HG02970 (cell line): ENCODE measurements around the gene CSNK2B.

Source experiments
- ATAC-seq: cut with Tn5 transposase; IDR thresholded peaks from one replicate; pipeline ENCODE4 v1.9.1; 2021; ENCODE audit warnings: mild to moderate bottlenecking, moderate library complexity, moderate number of reproducible peaks; ENCODE audit not compliant: unreplicated experiment, low FRiP score

Gene CSNK2B

GRCh38 chr6:31660381-31661261 lies 5.3 kb upstream of the CSNK2B start, which contains the start of gene C6orf47:
TSS of gene C6orf47 (minus strand) at chr6:31660778. CDS start at chr6:31659947, 831 bp downstream.
- ATAC-seq, result no peak

- ATAC-seq, result no peak
These were observed 4.4 kb upstream of the CSNK2B start for GRCh38 chr6:31661262-31662123.

DNA sequence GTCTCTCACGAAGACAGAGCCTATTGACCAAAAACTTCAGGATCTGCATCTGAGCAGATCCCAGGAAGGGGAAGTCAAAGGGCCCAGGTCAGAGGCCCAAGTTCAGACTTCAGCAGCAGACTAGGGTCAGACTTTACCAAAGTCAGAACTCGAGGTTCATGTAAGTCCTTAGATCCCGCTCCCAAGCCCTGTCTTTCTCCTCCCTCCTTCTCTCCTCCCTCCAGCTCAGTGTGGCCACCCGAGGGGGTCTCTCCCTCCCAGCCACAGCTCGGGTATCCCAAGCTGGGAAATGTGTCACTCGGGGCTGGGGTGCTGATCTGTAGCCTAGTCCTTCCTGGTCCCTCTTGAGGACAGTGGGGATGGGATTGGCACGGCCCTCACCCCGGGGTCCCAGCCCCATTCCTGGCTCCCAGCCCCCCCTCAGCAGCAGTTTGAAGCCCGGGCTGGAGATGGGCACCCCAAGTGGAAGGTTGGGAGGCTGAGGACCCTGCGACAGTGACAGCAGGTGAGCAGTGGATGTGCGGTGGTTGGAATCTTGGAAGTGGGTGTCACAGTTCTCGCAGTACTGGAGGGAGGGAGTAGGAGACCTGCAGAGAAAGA lies 3.7 kb upstream of the CSNK2B start:
- no peak for ATAC-seq

GRCh38 chr6:31663126-31663960 lies 2.5 kb upstream of the CSNK2B start:
- no peak for ATAC-seq

GRCh38 chr6:31663961-31664789 lies 1.7 kb upstream of the CSNK2B start:
- ATAC-seq, result no peak

DNA sequence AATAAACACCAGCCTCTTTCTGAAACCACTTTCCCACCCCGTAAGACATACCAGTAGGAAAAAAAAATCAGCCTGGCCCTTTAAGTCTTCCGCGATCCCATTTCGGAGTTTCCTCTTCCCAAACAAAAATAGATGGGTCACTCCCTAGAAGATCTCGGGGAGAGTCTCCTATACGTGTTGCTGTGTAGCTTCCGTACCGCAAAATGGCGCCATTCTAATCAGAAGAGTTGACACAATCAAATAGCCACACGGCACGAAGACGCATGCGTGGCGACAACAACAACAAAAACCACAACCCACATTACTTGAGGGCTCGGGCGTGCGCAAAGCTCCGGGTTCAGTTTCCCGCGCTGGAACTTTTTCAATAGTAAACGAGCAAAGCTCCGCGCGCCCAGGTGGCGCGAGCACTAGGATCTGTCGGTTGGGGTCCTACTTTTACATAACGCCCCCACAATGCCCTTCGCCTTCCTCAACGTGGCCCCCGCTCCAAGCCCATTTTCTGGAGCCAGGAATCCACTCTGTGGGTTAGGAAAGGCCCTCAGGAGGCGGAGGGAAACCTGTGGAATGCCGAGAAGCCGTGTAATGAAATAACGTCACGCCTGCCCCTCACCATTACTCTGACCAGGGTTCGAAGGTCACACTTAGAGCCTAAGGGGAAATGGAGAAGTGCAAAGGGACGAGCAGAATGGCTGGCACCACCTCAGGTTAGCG lies 935 bp upstream of the CSNK2B start, which contains the start of gene GPANK1:
Gene GPANK1 (minus strand): TSS at position 208 of the 711 bp plus-strand sequence. CDS start 519 bp downstream, outside the sequence.
- ATAC-seq, result peak; percentile 31

- ATAC-seq, result no peak
These were observed 571 bp downstream of the CSNK2B start for GRCh38 chr6:31666337-31666965.

- ATAC-seq, result no peak
These were observed 3.8 kb downstream of the CSNK2B start, which contains the start of gene LY6G5B for GRCh38 chr6:31669676-31670075. TSS of gene LY6G5B (plus strand) at chr6:31669976. CDS start at chr6:31670951, 975 bp downstream.

DNA sequence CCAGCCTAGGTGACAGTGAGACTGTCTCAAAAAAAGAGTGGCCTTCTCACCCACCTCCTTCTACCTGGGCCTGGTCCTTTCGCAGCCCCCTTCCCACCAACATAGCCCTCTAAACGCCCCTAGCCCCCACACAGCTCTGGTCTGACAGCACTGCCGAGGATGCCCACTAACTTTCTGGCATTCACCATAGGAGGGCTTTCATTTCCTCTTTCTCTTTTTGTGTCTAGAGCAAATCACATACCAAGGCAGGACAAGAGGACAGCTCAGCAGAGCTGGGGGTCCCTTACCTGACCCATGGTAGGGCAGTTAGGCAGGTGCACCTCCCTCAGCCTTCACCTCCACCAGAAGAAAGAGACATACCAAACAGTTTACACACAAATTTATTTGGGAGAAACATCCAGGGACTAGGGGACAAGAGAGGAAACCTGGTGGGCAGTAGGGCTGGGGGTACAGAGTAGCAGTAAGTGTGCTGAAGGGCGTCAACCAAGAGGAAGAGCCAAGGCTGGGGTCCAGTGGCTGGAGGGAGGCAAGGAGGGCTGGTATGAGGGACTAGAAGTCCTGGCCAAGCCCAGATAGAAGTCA lies 10.5 kb downstream of the CSNK2B start:
- ATAC-seq, result no peak

DNA sequence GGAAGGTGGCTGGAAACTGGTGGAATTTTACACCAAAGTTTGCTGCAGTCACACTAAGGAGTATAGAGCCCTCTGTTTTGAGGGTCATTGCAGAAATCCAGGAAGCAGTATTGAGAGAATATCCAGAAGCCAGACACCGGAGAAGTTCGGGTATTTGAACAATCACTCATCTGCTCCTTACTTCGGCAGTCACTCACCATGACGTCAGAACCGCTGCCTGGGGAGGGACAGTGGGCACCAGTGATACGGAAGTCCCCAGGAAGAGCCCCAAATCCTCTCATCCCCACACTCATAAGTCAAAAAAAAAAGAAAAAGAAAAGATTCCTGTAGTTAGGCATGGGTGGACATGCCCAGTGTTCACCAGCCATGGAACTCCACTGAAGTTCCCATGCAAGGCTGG lies 11.0 kb downstream of the CSNK2B start:
- ATAC-seq, result no peak

DNA sequence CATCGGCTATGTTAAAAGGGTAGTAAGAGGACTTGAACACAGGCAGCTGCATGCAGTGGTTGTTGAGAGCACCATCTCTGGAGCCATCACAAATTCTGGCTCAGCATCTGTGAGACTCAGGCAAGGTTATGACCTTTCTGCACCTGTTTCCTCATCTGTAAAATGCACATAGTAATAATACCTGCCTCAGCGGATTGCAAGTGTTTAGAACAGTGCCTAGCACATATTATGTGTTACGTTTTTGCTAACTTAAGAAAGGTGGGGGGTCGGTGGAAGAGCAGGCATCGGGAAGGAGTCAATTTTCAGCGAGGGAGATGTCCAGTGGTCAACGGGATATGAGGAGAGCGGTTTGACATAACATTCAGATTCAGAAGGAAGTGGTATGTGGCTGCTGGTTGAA lies 12.1 kb downstream of the CSNK2B start:
- no peak for ATAC-seq

- no peak for ATAC-seq
These were observed 14.6 kb downstream of the CSNK2B start, which contains the start of gene LY6G5C for GRCh38 chr6:31680226-31681134. TSS of gene LY6G5C (minus strand) at chr6:31681067. CDS start at chr6:31680373, 694 bp downstream.

DNA sequence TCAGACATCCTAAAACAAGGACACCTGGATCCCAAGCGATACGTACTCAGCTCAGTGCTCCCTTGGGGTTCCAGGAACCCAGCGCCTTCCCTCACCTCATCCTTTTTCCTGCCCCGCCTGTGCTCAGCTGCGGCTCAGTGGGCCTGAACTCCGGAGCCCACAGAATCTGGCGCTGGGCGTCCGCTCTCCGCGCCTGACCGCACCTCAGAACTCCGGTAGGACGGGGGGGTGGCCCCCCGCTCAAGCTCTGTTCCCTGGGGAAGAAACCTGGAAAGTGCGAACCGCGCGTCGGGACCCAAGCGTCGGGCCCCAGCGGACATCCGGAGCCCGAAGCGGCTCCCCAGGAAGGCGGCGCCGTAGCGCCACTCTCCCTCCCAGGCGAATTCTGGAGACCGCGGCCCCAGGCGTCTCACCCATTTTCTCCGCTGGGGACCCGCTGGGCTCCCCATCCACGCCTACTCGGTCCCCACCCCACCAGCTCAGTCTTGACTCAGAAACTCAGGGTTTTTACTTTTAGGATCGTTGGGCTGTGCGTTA lies 15.3 kb downstream of the CSNK2B start:
- no peak for ATAC-seq

GRCh38 chr6:31683591-31683990 lies 17.7 kb downstream of the CSNK2B start:
- ATAC-seq, result no peak

- no peak for ATAC-seq
These were observed 20.6 kb downstream of the CSNK2B start for GRCh38 chr6:31686483-31686882.

DNA sequence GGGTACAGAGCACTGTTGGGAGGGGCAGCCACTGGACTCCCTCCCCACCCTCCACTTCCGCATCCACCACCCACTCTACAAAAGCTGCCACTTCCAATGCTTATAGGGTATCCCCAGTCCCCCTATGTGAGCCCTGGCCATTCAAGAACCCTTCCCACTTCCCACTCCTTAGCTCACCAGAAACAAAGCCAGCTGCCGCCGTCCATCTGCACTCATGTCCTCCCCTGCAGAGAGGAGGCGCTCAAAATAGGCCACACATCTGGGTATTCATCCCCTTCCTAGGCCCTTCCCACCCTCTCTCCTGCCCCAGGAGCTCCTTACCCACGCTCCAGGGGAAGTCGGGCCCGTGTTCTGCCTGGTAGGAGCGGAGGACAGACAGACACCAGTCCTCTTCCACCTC lies 21.4 kb downstream of the CSNK2B start:
- no peak for ATAC-seq
